Measurements from ENCODE around the gene LILRB4.
"Not testable (repeated sequence)": the region's sequence is repeated elsewhere in the genome, so short reads cannot be mapped to it uniquely, and the experiment has no call there.

LILRB4 gene

DNA sequence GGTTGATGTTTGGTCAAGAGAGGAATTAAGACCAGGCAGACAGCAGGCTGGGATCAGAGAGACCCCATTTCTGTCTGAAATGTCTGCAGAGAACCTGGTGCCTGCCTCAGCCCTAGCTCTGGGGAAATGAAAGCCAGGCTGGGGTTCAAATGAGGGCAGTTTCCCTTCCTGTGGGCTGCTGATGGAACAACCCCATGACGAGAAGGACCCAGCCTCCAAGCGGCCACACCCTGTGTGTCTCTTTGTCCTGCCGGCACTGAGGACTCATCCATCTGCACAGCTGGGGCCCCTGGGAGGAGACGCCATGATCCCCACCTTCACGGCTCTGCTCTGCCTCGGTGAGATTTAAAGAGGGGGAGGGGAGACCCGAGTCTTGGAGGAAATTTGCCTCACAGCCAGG is at the start of gene LILRB4:
LILRB4 (plus strand) TSS at position 256 of the 400 bp plus-strand sequence; CDS start at position 305, 49 bp downstream.
- DNase-seq (ENCODE audit: low read depth) = no peak

GRCh38 chr19:54614726-54615125 is 48.1 kb upstream of the LILRB4 start:
- no peak for DNase-seq (ENCODE audit: low read depth)

DNA sequence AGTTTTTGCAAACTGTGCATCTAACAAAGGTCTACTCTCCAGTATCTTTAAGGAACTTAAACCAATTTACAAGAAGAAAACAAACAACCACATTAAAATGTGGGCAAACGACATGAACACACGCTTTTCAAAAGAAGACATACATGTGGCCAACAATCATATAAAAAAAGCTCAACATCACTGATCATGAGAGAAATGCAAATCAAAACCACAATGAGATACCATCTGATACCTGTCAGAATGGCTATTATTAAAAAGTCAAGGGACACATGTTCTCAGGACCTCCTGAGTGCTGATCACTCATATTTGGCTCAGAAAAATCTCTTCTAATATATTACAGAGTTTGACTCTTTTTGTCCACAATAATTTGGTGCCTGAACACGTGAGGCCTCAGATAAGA is 46.7 kb upstream of the LILRB4 start:
- no peak for DNase-seq (ENCODE audit: low read depth)

DNA sequence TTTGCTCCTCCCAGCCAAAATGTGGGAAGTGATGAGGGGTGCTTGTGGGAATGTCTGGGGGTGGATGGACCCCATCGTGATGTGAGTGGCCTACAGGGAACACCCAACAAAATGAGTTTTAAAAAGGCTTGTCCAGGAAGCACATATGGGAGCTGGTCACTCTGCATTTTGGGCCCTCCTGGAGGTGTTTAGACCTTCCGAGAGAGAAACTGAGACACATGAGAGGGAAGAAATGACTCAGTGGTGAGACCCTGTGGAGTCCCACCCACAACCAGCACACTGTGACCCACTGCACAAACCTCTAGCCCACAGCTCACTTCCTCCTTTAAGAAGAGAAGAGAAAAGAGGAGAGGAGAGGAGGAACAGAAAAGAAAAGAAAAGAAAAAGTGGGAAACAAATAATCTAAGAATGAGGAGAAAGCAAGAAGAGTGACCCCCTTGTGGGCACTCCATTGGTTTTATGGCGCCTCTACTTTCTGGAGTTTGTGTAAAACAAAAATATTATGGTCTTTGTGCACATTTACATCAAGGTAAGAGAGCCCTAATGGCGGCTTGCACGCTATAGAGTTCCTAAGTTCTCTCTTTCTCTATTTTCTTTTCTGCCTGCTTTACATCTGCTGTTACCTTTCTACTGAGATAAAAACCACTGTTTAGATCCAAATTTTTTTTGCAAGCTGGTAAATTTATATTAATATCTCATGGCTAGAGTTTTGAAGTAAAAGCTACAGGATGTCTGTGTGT is 45.8 kb upstream of the LILRB4 start:
- no peak for DNase-seq (ENCODE audit: low read depth)

DNA sequence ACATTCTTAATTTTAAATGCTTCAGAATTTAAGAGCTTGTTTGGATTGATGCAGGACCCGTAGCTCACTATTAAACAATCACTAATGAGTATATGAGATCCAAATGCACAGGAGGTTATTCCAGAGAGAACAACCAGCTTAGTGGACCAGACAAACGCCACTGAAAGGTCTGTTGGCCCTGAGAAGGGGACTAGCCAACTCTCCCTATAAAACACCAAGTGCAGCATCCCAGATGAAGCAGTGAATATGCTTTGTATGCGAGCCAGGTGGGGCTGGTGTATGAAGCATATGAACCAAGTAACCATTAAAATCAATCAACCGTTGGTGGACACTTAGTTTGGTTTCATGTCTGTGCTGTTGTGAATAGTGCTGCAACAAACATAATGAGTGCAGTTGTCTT is 42.3 kb upstream of the LILRB4 start:
- DNase-seq (ENCODE audit: low read depth) = no peak

DNA sequence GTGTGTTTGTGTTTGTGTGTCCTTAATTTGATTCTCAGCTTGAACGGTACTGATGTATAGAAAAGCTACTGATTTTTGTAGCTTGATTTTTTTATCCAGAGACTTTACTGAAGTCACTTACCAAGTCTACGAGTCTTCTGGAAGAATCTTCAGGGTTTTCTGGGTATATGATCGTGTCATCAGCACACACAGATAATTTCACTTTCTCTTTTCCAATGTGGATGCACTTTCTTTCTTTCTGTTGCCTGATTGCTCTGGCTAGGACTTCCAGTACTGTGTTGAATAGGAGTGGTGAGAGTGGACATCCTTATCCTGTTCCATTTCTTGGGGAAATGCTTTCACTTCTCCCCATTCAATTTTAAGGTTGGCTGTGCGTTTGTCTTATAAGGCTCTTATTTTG is 40.4 kb upstream of the LILRB4 start:
- no peak for DNase-seq (ENCODE audit: low read depth)

DNA sequence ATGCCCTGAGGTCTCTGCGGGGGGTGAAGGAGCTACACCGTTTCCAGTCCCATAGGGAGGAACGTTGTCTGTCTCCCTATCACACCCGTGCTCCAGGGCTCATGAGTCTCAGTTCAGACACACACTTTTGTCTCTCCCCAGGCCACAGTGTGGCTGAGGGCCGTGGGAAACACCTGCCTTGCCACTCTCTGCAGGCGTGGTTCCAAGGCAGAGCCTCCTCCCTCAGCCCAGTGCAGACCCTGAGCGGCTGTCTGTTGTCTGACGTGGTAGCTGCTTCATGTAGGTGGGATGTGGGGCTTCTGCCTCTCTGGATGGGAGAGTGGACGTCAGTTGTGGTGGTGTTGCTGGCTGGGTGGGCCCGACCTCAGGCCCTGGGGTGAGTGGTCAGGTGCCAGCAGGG is 38.6 kb upstream of the LILRB4 start:
- not testable (repeated sequence) for DNase-seq (ENCODE audit: low read depth)

DNA sequence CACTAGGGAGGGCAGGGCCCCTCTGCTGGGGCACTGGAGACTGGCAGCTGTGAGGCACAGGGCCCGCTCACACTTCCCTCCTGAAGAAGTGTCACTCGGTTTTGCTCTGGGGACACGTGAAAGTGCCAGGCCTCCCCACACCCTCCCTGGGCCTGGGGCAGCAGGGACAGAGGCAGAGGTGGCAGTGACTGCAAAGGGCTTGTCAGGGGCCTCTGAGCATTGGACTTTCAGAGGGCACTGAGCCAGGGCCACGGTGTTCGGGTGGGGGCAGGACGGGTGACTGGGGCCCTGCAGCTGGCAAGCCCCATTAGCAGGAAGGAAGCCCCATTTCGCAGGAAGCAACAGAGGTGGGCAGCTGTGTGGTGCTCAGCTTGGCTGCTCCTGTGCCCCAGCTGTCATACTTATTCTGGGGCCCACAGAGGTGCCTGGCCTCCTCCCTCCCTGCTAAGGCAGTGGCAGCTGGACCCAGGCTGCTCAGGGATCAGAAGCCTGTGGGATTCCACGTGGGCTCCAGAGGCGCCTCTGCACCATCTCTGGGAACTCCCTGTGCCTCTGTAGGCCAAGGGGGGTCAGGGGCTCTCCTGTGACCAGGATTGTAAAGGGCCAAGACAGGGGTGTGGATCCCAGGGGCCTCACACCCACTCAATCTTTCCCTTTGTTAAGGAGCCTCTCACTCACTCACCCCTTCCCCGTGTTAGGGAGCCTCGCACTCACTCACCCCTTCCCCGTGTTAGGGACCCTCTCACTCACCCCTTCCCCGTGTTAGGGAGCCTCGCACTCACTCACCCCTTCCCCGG is 37.7 kb upstream of the LILRB4 start:
- not testable (repeated sequence) for DNase-seq (ENCODE audit: low read depth)

- DNase-seq (ENCODE audit: low read depth) = no peak
Observed at GRCh38 chr19:54626757-54627156, 36.0 kb upstream of the LILRB4 start.

- DNase-seq (ENCODE audit: low read depth) = not testable (repeated sequence)
Observed at GRCh38 chr19:54627912-54628311, 34.9 kb upstream of the LILRB4 start.

- not testable (repeated sequence) for DNase-seq (ENCODE audit: low read depth)
Observed at GRCh38 chr19:54630262-54630661, 32.5 kb upstream of the LILRB4 start, which contains the start of gene LILRB1. LILRB1 (plus strand) TSS chr19:54630484; CDS start chr19:54631074, 590 bp downstream.

- DNase-seq (ENCODE audit: low read depth) = no peak
Observed at GRCh38 chr19:54630782-54631181, 32.0 kb upstream of the LILRB4 start.

DNA sequence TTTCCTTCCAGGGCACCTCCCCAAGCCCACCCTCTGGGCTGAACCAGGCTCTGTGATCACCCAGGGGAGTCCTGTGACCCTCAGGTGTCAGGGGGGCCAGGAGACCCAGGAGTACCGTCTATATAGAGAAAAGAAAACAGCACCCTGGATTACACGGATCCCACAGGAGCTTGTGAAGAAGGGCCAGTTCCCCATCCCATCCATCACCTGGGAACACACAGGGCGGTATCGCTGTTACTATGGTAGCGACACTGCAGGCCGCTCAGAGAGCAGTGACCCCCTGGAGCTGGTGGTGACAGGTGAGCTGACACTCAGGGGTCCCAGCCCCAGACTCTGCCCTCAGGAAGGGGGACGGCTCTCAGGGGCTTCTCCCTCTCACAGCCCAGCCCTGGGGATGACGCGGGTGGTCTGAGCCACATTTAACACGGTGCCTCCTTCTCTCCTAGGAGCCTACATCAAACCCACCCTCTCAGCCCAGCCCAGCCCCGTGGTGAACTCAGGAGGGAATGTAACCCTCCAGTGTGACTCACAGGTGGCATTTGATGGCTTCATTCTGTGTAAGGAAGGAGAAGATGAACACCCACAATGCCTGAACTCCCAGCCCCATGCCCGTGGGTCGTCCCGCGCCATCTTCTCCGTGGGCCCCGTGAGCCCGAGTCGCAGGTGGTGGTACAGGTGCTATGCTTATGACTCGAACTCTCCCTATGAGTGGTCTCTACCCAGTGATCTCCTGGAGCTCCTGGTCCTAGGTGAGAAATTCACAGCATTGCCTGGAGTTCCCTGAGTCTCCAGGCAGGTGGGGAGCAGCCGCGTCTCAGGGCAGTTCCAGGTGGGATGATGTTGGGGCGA is 31.1 kb upstream of the LILRB4 start:
- DNase-seq (ENCODE audit: low read depth) = not testable (repeated sequence)

DNA sequence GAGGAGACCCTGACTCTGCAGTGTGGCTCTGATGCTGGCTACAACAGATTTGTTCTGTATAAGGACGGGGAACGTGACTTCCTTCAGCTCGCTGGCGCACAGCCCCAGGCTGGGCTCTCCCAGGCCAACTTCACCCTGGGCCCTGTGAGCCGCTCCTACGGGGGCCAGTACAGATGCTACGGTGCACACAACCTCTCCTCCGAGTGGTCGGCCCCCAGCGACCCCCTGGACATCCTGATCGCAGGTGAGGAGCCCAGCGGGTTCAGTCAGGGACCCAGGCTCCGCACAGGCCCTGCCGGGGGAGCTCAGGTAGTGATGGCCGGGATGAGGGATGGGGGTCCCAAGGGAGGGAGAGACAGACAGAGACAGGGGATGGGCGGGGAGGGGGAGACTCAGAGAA is 30.3 kb upstream of the LILRB4 start:
- DNase-seq (ENCODE audit: low read depth) = not testable (repeated sequence)

GRCh38 chr19:54633401-54633800 is 29.4 kb upstream of the LILRB4 start:
- no peak for DNase-seq (ENCODE audit: low read depth)

DNA sequence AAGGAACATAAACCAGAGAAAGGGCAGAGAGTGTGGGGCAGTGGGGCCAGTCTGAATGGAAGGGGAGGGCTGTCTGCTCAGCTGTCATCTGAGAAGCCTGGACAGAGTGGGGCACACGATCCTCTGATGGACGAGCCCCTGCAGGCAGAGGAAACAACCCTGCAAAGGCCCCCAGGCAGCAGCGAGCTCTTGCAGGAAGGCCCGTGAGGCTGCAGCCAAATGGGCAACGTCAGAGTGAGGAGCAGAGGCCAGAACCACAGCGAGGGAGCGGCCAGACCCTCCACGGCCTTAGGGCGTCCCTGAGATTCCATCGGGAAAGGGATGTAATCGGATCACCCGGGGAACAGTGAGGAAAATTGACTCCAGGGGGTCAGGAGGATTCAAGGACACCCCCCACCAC is 26.7 kb upstream of the LILRB4 start:
- DNase-seq (ENCODE audit: low read depth) = not testable (repeated sequence)

DNA sequence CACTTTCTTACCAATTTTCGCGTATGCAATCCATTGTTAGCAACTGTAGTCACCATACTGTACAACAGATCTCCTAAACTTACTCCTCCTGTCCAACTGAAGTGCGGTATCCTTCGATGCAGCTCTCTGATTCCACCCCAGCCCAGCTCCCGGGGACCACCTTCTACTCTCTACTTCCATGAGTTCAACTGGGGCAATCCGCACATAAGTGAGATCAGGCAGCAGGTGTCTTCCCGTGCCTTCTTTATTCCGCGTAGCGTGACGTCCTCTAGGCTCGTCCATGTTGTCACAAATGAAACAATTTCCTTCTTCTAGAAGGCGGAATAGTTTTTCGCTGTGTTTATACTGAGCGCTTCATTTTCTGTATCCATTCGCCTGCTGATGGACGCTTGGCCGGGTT is 24.1 kb upstream of the LILRB4 start:
- no peak for DNase-seq (ENCODE audit: low read depth)

DNA sequence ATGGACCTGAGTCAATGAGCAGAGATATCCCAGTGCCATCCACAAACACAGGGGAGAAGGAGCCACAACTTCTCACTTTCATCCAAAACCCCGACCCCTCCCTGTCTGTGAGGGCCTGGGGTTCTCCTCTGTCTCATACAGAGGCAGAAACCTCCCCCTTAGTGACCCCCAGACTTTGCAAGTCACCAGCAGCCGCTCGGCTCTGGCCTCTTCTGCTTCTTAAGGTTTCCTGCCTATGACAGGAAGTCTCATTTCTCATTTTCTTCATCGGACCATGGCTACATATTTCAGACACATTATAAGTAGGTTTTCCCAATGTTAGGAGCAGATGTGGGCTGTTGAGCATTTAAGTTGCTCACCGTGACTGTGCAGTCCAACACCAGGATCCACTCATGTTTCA is 19.8 kb upstream of the LILRB4 start:
- DNase-seq (ENCODE audit: low read depth) = not testable (repeated sequence)

DNA sequence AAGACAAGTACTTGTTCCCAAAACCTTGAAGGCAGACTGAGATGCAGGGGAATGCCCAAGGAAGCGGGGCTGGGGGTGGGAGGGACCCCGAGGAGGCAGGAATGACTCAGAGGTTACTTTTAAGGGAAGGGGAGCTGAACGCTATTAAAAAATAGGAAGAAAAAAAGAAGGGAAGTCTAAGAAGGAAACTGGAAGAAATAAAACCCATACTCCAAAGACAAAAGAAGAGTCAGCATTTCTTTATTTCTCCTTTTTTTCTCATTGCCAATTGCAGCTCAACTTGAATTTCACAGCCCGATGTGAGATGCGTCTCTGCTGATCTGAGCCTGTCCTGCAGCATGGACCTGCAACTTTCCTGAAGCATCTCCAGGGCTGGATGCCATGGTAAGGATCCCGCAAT is 19.2 kb upstream of the LILRB4 start:
- not testable (repeated sequence) for DNase-seq (ENCODE audit: low read depth)

GRCh38 chr19:54644056-54644455 is 18.7 kb upstream of the LILRB4 start:
- DNase-seq (ENCODE audit: low read depth) = no peak

DNA sequence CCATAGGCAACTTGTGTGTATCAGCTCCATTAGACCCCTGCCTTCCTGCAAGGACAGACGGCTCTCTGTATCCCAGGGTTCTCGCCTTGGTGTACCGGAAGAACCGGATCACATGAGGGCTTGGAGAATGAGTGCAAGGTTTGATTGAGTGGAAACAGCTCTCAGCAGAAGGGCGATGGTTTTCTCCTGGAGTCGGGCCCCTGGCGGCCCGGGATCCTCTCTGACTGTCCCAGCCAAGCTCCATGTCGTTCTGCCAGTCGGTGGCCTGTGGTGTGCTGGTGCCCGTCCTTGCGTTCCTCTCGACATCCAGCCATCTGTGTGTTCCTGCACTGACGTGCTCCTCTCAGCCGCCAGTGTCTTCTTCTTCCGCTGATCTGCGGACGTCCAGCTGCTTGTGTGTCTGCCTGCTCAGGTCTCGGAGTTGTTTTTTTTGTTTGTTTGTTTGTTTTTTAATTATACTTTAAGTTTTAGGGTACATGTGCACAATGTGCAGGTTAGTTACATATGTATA is 16.4 kb upstream of the LILRB4 start:
- no peak for DNase-seq (ENCODE audit: low read depth)

- no peak for DNase-seq (ENCODE audit: low read depth)
Observed at GRCh38 chr19:54648129-54648528, 14.7 kb upstream of the LILRB4 start.
